ENCODE results near the gene NKG7. TPM values are rescaled to one million over a fixed set of nuclear protein-coding genes. Genes with fewer than 3 reads are reported as not detected.
"Not testable (repeated sequence)": the region's sequence is repeated elsewhere in the genome, so short reads cannot be mapped to it uniquely, and the experiment has no call there.

NKG7 gene
- total and polyA plus RNA-seq, 11 donors = 1.0 to 31.2 (median 2.4) TPM; not detected in 2

- ATAC-seq (no peak), DNase-seq (no peak)
- H3K27ac ChIP-seq = no peak overlapping the region
- H3K4me1 ChIP-seq = peaks cover 0 to 18% (median 5%) of the 10 kb centered on the region in 12 donors
- peaks cover 0 to 17% (median 3%) of the 10 kb centered on the region in 12 donors for H3K9me3 ChIP-seq
- H3K27me3 ChIP-seq = no peaks in the 10 kb centered on the region
- H3K4me3 ChIP-seq = no peak overlapping the region
- no peaks in the 10 kb centered on the region for H3K36me3 ChIP-seq
- TF ChIP-seq POLR2A (IDR thresholded peaks at IDR 0.05) (no peak), CTCF (IDR thresholded peaks at IDR 0.05) (no peak)
- WGBS, 4 donors = 90 to 95% (median 93%) methylated on average over 5 of the region's 5 CpGs
- intact Hi-C loops (cut with DNase I) = loop anchor here in 4 of 10 donors (10.0 kb wide), 2 partner anchors 54 to 64 kb away; partner anchors contain the start of gene VSIG10L (in 2 of the 4)
Observed at GRCh38 chr19:51399231-51399630, 26.8 kb upstream of the NKG7 start.

- TF ChIP-seq CTCF (IDR thresholded peaks at IDR 0.05) (peak; percentile 20 to 61 (median 40)), POLR2A (IDR thresholded peaks at IDR 0.05) (no peak)
- Histone ChIP-seq H3K36me3 (no peaks in the 10 kb centered on the region), H3K27me3 (no peaks in the 10 kb centered on the region), H3K9me3 (peaks cover 0 to 17% (median 3%) of the 10 kb centered on the region in 12 donors), H3K27ac (no peak overlapping the region), H3K4me3 (no peak overlapping the region), H3K4me1 (peaks cover 0 to 24% (median 5%) of the 10 kb centered on the region in 12 donors)
- DNase-seq (no peak), ATAC-seq (no peak)
- 45 to 47% (median 47%) methylated on average over 7 of the region's 7 CpGs for WGBS, 4 donors
- intact Hi-C loops (cut with DNase I) = loop anchor here in 4 of 10 donors (10.0 kb wide), 2 partner anchors 53 to 63 kb away; partner anchors contain the start of gene VSIG10L (in 2 of the 4)
Observed at GRCh38 chr19:51398096-51398704, 25.7 kb upstream of the NKG7 start.

GRCh38 chr19:51397453-51397852 is 25.0 kb upstream of the NKG7 start:
- H3K27me3 ChIP-seq, H3K4me3 ChIP-seq, H3K27ac ChIP-seq, H3K36me3 ChIP-seq, ATAC-seq, DNase-seq: not testable (repeated sequence)
- Histone ChIP-seq H3K4me1 (peaks cover 0 to 24% (median 5%) of the 10 kb centered on the region in 12 donors), H3K9me3 (peaks cover 0 to 11% (median 3%) of the 10 kb centered on the region in 12 donors)
- WGBS, 4 donors = 57 to 62% (median 59%) methylated on average over 9 of the region's 9 CpGs
- intact Hi-C loops (cut with DNase I) = loop anchor here in 4 of 10 donors (10.0 kb wide), 2 partner anchors 53 to 63 kb away; partner anchors contain the start of gene VSIG10L (in 2 of the 4)

- 94 to 100% (median 96%) methylated on average over 2 of the region's 2 CpGs for WGBS, 4 donors
- DNase-seq = no peak
- intact Hi-C loops (cut with DNase I) = loop anchor here in 4 of 10 donors (10.0 kb wide), 2 partner anchors 51 to 61 kb away; partner anchors contain the start of gene VSIG10L (in 2 of the 4)
- peaks cover 0 to 24% (median 5%) of the 10 kb centered on the region in 12 donors for H3K4me1 ChIP-seq
- TF ChIP-seq CTCF (IDR thresholded peaks at IDR 0.05) (no peak), POLR2A (IDR thresholded peaks at IDR 0.05) (no peak)
- H3K36me3 ChIP-seq = no peaks in the 10 kb centered on the region
- no peaks in the 10 kb centered on the region for H3K9me3 ChIP-seq
- H3K4me3 ChIP-seq = no peak overlapping the region
- H3K27me3 ChIP-seq = no peaks in the 10 kb centered on the region
- no peak overlapping the region for H3K27ac ChIP-seq
- ATAC-seq = no peak
Observed at GRCh38 chr19:51396175-51396574, 23.7 kb upstream of the NKG7 start.
